Activated gamma-delta T cell treated with anti-CD3 and anti-CD28 coated beads, Interleukin-2, amount 50 U/mL, for 16 hours (primary cell): Measurements from ENCODE around the gene TXNRD2.
"Not testable (repeated sequence)": the region's sequence is repeated elsewhere in the genome, so short reads cannot be mapped to it uniquely, and the experiment has no call there.

Experiments used
- DNase-seq: peaks from one replicate; pipeline ENCODE4 v3.0.0-alpha.2; 2020; ENCODE audit warnings: low read depth

TXNRD2 gene

DNA sequence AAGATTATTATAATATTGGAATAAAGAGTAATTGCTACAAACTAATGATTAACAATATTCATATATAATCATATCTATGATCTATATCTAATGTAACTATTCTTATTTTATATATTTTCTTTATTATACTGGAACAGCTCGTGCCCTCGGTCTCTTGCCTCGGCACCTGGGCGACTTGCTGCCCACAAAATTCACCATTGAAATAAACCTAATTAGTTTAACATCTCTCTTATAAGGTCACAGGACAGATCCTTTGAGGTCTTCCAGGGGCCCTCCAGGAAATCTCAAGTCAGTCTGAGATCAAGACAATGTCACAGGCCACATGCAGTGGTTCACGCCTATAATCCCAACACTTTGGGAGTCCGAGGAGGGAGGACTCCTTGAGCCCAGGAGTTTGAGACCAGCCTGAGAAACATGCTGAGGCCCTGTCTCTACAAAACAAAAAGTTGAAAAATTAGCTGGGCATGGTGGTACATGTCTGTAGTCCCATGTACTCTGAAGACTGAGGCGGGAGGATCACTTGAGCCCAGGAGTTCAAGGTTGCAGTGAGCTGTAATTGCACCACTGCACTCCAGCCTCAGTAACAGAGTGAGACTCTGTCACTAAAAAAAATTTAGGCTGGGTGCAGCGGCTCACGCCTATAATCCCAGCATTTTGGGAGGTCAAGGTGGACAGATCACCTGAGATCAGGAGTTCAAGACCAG lies 6.6 kb upstream of the TXNRD2 start:
- DNase-seq: no peak

DNA sequence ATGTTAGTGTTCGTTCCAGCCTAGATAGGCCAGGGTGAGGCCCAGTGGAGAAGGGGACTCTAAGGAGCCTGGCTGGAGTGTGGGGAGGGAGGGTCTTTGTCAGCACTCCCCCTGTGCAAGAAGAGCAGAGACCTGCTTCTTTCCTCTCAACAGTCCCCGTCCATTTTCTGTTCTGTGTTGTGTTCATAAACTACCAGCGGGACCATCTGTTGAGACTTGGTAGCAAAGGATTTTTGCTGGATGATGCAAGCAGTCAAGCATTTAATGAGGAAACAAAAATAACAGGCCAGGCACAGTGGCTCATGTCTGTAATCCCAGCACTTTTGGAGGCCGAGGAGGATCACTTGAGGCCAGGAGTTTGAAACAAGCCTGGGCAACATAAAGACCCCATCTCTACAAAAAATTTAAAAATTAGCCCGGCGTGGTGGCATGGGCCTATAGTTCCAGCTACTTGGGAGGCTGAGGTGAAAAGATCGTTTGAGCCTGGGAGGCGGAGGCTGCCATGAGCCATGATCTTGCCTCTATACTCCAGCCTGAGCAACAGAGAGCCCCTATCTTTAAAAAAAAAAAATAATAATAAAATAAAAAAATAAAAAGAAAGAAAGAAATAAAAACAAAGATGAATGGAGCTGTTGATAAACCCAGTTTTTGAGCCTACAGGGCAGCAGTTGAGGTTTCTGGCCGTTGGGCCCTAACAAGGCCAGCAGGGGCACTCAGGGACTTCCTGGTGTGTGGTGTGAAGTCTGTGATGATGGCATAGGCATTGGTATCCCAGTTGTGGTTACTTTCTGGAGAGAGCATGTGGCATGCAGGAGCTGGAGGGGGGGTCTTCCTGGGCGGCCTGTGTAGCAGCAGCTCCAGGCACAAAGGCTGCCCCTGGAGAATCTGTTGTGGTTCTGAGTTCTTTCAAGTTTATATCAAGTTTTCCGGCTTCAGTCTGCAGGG lies 1.7 kb upstream of the TXNRD2 start:
- no peak for DNase-seq

DNA sequence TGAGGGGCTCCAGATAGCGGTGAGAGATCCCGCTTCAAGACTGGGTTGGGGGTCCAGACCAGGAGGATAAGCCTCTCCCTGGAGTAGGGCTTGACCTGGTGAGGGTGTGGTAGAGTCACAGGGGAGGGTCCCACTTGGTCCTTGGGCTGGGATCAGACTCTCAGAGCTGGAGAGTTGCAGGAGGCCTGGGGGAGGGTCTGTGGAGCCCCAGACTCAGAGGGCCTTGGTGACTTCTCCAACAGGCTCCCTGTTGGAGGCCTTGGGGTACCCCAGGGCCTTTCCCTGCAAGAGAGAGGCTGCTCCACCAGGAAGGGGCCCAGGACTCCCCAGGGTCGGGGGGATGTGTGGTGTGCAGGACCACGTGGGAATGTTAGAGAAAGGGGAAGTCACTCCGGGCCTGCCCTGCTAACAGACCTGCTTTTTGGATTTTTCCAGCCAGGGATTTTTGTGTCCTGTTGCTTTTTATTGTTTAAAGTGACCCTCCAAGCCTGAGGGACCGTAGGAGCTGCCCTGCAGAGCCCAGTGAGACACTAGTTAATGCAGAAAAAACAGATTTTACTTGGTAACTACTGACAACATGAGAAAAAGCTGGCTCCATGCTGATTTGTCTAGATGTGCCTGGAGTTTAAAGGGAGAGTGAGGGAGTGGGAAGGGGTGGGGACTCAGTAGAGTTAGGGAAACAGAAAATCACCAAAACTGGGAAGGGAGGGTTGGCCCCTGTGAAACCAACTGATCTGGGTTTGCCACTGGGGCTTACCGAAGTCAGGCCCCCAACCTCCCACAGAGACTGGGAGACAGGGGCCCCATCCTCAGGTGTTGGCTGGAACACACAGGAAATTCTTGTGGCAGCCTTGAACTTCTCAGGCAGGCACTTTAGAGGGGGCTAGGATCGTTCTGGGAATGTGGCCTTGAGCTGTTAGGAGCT lies 801 bp upstream of the TXNRD2 start:
- DNase-seq: no peak

DNA sequence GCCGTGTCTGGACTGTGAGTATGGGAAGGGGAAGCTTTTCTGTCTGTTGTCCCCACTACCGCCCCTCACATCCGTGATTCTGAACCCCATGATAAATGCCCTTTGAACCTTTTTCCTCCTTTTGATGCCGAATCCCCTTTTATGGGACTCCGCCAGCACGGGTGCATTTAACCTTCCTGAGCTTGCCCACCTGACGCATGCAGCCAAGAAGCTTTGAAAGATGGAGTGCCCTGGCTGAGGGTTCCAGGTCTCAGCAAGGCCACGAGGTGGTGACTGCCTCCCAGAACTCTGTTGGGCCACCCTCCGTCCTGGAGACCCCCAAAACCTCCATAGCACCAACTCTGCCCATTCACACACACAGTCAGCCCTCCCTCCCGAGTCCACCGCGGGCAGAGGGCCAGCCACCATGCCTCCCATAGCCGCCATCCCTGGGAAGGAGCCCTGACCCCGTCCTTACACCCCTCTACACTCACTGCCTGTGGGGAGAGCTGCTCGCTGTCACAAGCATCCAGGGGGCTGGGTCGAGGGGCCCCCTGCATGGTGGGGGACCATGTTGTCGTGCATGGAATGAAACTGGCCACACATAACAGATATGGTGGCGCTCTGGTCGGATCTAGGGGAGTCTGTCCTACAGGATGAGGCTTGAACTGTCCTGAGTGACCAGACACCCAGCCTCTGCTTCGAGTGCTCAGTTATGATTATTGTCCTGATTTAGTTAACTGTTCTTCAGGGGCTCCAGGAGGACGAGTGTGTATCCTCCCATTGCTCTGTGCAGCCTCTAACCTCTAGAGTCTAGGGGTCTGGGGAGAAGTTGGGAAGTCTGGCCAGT lies 868 bp downstream of the TXNRD2 start:
- no peak for DNase-seq

DNA sequence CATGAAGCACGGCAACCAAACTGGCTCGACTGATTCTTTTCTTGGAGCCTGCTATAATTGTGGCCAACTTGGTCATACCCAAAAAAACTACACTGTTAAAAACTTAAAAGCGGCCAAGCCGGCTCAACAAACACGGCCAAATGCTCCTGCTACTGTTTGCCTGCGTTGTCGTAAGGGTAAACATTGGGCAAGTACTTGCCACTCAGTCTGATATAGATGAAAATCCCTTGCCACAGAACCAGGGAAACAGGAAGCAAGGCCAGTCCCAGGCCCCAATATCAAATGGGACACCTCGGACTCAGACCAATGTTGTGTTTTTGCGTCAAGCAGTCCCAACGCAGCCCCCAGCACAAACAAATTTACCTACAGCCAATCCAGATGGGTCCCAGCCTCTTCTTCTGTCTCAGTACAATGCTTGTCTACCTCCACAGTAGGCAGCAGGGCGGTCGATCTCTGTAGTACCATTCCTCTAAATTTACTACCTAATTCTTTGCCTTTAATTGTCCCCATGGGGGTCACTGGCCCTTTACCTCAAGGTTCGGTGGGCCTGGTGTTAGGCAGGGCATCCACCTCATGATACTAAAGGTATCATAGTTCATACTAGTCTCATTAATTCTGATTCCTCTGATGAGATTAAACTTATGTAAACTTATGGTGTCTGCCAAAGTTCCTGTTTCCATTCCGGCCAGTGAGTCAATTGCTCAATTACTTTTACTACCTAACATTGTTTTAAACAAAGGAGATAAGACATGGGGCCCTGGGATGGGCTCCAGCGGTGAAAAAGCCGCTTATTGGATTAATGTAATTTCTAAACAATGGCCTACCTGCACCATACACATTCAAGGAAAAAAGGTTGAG lies 3.8 kb downstream of the TXNRD2 start:
- DNase-seq: no peak

DNA sequence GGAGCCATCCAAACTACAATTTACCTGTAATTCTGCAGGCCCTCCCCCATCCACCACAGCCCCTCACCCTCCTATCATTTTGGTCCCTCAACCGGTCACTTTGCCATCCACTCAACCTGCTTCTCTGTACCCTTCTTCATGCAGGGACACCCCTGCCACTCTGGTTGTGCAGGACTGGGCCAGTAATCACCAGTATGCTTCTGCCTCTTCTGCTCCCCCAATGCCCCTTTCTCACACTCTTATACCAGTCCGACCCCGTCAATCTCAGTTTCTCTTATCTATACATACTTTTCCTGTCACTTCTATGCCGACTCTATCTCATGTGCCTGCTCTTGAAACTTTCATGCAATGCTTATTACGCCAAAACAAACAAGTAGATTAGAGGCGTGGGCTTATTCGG lies 5.1 kb downstream of the TXNRD2 start:
- DNase-seq: no peak

DNA sequence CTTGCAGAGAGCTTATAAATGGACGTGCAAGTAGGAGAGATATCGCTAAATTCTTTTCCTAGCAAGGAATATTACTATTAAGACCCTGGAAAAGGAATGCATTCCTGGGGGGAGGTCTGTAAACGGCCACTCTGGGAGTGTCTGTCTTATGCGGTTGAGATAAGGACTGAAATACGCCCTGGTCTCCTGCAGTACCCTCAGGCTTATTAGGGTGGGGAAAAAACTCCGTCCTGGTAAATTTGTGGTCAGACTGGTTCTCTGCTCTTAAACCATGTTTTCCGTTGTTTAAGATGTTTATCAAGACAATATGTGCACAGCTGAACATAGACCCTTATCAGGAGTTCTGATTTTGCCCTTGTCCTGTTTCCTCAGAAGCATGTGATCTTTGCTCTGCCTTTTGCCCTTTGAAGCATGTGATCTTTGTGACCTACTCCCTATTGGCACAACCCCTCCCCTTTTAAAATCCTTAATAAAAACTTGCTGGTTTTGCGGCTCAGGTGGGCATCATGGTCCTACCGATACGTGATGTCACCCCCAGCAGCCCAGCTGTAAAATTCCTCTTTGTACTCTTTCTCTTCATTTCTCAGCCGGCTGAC lies 6.4 kb downstream of the TXNRD2 start:
- DNase-seq: not testable (repeated sequence)

DNA sequence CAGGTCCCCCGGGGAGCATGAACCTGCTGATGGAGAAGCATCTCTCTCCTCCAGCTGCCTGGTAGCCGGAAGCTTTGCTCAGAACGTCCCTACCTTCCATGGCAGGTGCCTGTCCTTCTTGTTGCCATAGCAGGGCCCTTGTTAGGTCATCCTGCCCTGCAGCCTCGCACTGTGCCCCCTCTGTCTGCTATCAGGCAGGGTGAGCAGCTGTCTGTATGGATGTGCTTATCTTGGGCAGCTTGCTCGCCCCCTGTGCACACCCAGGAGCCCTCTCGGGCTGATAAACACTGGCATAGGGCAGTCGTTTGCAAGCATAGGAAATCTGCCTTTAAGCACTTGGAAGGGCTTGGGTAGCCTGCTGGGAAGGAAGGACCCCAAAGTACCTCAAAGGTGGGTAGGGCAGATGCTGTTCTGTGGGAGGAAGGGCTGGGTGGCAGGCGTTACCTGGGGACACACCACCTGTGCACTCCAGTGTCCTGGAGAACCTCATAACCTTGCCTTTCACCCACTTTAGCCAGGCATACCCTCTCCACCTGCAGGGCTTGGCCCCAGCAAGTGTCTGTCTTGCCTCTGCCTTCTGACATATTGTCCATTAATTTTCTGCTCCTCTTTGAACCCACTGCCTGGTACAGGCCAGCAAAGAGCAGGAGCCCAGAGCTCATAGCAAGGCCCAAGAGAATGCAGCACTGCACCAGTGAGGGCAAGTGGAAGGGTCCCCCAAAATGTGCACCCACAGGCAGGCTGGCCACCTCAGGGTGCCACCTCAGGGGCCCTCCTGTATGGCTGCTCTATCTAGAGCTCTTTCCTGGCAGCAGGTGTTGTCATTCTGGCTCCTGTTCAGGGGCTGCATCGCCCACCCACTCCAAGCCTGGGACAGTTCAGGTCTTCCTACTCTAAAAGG lies 8.0 kb downstream of the TXNRD2 start:
- no peak for DNase-seq

DNA sequence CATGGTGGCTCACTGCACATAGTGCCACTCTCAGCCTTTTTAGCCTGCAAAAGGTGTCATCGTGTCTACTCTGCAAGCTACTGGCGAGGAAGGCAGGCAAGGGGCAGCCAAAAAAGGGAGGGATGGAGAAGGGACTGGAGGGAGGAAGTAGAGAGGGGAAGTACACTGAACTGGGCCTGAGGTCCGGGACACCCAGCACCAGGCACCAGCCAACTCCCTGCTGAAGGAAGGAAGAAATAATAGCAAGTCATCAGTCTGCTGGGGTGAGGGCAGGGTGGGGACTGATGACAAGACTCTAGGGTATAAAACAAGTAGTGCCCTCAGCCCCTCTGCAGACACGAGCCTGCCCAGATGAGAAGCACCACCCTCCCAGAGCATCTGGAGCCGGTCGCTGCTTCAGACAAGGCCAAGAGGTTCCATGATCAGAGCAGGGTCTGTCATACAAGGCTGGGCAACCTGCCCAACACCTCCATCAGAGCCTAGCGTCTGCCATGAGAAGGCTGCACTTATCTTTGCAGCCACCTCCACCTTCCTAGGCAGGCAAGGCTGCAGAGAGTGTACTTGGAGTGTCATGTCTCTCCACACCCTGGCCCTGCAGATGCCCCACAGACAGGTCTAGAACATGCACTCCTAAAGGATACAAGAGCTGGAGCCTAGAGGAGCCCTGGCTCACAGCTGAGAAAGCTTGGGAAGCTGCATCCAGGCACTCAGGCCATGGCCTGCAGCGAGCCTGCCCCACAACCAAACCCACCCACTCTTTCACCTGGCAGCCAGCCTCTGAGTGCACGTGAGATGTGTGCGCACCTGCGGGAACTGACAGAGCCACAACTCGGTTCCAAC lies 9.0 kb downstream of the TXNRD2 start:
- DNase-seq: no peak

DNA sequence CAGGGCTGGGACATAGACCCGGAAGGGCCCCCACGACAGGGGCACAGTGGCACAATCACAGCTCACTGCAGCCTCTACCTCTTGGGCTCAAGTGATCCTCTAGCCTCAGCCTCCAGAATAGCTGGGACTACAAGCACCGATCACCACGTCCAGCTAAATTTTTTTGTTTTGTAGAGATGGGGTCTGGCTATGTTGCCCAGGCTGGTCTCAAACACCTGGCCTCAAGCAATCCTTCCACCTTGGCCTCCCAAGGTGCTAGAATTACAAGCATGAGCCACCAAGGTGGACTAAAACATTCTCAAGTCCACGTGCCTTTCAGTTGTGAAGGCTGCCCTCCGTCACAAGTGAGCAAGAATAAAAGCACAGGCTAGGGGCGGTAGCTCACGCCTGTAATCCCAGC lies 10.1 kb downstream of the TXNRD2 start:
- DNase-seq: no peak

DNA sequence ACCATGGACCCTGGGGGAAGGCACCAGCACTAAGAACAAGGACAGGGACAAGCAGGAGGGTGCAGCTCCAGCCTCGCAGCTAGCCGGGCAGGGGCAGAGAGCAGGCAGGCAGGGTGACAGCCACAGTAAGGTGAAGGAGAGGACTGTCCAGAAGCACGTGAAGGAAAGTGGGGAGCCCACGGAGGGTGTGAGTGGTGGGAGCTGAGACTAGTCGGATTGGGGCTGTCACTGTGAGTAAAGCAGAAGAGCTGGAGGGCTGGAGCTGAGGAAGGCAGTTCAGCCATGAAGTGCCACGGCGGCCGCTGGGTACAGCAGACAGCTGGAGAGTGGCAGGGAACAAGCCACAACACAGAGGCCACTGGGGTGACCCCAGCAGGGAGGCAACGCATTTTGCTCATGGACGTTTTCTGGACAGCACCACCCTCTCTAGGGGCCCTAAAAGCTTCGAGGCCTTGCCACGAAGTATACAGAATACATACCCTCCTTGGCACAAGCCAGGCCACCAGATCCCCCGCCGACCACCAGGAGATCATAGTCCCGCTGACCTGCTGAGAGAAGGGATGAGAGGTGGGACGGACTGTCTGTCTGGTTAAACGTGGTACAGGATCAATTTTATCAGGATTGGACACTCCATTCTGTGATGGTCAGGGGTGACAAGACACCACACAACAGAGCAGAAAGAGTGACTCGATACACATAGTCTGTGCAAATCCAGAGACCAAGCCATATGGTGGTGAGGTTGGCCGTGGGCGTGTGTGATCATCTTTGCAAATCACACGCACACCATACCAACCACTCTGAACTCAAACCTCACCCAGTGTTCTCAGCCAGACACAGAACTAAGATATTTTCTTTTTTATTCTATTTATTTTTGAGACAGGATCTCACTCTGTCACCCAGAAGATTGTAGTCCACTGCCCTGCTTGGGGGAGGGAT lies 10.8 kb downstream of the TXNRD2 start:
- DNase-seq: no peak

DNA sequence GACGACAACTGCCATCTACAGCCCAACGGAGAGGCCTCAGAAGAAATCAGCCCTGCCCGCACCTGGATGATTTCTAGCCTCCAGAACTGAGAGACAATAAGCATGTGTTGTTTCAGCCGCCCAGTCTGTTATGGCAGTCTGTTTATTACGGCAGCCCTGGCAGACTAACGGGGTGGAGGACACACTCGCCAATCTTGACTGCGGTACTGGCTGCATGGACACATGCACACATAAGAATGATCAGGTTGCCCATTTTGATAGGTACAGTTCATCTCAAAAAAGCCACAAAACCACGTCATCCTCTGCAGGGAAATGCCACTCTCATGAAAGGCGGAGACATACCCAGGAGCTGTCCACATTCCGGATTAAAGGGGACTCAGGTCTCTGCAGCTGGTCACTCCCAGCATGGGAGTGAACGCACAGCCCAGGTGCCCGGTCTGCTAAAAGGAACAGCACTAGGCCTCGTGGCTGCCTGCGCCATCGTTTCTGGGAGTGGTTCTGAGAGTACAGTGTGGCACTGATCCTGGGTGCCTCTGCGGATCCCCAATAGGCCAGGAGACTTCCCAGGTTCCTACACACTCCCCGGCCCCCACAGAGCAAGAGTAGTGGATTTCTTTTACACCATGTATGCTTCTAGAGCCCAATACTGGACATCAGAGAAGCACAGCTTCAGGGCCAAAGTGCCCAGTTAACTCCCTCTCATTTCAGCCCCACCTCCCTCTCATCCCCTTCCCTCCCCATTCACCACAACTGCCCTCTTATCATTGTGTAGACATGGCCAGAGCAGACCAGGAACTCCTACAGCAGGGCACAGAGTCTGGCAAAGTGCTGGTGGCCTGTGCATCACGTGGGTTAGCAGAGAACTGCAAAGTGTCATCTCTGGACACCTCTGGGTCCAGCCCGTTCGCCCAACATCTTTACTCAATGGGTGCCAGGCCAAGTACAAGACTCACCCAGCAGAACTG lies 11.8 kb downstream of the TXNRD2 start:
- no peak for DNase-seq

DNA sequence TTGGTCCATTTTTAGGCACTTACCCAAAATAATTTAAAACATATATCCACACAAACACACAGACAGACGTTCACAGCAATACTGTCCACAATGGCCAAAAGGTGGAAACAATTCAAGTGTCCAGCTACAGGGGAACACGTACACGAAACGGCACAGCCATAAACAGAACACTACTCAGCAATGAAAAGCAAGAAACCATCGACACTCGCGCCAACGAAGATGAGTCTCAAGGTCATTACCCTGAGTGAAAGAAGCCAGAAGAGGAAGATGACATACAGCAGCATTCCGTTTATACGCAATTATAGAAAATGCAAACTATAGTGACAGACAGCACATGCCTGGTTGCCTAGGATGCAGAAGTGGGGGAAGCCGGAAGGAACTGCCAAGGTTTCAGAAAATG lies 13.4 kb downstream of the TXNRD2 start:
- DNase-seq: no peak

DNA sequence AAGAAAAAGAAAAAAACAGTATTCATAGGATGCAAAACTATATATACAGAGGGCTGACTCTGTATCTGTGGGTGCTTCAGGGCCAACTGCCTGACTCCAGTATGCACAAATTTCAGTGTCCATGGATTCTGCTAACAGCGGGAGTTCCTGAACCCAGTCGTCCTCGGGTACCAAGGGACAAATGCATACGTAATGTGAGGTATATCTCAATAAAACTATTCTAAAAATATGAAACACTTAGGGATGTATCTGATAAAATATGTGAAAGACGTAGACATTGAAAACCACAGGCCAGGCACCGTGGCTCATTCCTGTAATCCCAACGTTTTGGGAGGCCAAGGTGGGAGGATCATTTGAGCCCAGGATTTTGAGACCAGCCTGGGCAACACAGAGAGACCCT lies 13.9 kb downstream of the TXNRD2 start:
- DNase-seq: no peak

DNA sequence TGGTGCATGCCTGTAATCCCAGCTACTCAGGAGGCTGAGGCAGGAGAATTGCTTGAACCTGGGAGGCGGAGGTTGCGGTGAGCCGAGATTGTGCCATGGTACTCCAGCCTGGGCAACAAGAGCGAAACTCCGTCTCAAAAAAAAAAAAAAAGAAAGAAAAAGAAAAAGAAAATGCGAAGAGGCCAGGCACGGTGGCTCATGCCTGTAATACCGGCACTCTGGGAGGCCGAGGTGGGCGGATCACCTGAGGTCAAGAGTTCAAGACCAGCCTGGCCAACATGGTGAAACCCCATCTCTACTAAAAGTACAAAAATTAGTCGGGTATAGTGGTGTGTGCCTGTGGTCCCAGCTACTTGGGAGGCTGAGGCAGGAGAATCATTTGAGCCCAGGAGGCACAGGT lies 15.6 kb downstream of the TXNRD2 start:
- not testable (repeated sequence) for DNase-seq
